NCI-H187 (cell line): Measurements from ENCODE around the gene NME2.
"Not testable (repeated sequence)": the region's sequence is repeated elsewhere in the genome, so short reads cannot be mapped to it uniquely, and the experiment has no call there.

Source experiments
- DNase-seq, 2 experiments: peaks; one replicate each; lab custom pipeline; 2025; lab: John Stamatoyannopoulos, UW

The NME2 gene

GRCh38 chr17:51166198-51166986, at the start of gene NME2:
NME2 (plus strand) TSS chr17:51166411; CDS start chr17:51166831, 420 bp downstream.
- peak; percentile 42 to 72 for DNase-seq

- DNase-seq: peak; percentile 3 to 9
Observed at GRCh38 chr17:51118330-51119195, 47.6 kb upstream of the NME2 start.

DNA sequence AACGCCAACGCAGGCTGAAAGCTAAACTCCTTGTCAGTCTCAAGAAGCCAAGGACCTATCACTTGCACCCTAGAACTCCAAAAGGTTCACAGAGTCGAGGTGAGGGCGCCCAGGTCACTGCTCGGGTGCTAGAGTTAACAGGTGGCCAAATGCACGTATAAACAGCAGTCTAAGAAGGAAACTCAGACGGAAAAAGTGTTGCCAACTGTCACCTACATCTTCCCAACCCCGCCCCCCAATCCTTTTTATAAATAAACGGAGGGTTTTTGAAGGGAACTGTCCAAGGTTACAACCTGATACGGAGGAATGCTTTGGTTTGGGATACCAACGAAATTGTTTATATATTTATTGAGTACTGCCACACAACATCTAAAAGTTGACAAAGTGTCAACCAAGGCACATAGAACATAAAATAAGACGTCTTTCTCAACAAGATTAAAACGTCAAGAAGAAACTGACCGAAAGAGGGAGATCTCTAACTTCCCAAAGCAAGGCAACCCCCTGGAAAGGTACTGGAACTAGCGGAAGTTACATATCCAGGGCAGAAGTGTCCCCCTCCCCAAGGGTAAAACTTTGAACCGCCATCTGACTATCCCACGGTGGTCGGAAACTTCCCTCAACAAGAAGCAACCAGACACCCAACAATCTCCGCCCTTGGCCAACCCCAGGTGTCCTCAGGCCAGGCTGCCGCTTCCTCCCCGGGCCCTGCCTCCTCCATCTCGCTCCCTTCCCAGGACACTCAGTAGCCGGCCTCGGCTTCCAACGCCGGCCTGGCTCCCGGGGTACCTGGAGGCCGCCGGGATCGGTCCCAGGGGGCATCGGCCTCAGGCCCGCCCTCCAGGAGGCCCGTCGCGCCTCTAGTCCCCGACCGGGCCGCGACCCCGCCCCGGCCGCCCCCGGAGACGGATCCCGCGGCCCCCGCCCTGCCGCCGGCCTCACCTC, 46.5 kb upstream of the NME2 start:
- DNase-seq: peak in 1 of 2 experiments; percentile 6

DNA sequence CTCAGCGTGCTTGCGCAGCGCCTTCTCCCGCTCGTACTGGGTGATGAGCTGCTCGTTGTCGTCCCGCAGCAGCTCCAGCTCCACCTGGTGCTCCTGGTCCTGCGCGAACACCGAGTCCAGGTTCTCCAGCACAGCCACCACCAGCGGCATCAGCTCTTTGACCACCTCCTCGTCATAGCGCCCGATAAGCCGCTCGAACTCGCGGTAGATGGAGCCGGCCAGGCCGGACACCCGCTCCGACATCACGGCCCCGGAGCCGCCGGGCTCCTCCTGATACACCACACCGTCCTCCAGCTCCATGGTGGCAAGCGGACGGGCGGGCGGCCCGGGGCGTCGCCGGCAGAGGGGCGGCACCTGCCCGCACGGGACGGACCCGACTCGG, 45.9 kb upstream of the NME2 start:
- DNase-seq: peak in 1 of 2 experiments; percentile 34

- peak; percentile 86 to 87 for DNase-seq
Observed at GRCh38 chr17:51120739-51121619, 45.2 kb upstream of the NME2 start, which contains the start of gene SPAG9. SPAG9 (minus strand) TSS chr17:51120868; CDS start chr17:51120656, 212 bp downstream.

DNA sequence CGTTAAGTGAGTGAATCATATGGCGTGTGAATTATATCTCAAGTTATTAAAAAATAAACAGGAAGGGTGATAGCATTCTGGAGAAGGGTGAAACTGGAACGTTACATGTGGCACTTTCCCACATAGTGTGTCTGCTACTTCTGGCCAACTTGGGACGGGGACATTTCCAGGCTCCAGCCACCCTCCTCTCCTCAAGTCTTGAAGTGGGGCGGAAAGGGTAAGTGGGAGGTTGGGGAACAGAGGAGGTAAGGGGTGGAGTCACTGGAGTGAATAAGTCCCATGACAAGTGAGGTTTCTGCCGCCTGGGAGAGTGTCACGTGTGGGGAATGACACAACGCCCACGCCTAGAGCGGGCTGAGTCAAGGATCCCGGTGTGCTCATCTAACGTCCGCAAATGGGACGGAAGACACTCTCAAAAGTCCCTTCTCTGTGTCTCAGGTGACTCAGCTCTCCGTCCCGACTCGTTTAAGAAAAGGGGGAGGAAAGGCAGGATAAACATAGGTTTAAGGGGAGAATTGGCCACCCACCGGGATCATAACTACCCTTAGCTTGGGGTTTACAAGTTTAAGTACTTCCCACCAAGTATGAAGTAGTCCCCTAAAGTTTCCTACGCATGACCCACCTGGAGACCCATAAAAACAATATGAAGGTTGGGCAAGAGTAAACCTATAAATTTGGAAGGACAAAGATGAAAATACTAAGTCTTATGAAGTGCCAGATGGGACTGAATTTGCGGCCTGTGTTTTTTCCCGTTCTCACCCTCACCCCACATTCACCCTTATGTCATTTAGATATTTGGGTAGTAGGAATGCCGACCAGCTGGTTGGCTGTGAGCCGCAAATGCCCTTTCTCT, 44.4 kb upstream of the NME2 start:
- DNase-seq: peak; percentile 6 to 21

DNA sequence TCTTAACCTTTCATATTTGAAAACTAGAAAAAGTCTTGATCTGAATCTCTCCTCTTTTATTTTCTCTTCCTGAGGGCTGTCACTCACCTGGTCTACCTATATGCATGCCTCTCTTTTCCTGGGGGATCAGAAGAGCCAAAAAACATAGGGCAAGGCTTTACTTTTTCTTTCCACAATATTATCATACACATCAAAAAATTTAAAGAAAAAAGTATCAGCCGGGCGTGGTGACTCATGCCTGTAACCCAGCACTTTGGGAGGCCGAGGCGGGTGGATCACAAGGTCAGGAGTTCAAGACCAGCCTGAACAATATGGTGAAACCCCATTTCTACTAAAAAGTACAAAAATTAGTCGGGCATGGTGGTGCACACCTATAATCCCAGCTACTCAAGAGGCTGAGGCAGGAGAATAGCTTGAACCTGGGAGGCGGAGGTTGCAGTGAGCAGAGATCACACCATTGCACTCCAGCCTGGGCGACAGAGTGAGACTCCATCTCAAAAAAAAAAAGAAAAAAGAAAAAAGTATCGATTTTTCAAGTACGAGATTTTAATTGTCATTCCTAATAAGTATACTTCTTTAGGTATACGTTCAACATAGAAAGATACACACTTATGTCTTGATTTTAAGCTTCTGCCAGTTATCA, 43.6 kb upstream of the NME2 start:
- not testable (repeated sequence) for DNase-seq

DNA sequence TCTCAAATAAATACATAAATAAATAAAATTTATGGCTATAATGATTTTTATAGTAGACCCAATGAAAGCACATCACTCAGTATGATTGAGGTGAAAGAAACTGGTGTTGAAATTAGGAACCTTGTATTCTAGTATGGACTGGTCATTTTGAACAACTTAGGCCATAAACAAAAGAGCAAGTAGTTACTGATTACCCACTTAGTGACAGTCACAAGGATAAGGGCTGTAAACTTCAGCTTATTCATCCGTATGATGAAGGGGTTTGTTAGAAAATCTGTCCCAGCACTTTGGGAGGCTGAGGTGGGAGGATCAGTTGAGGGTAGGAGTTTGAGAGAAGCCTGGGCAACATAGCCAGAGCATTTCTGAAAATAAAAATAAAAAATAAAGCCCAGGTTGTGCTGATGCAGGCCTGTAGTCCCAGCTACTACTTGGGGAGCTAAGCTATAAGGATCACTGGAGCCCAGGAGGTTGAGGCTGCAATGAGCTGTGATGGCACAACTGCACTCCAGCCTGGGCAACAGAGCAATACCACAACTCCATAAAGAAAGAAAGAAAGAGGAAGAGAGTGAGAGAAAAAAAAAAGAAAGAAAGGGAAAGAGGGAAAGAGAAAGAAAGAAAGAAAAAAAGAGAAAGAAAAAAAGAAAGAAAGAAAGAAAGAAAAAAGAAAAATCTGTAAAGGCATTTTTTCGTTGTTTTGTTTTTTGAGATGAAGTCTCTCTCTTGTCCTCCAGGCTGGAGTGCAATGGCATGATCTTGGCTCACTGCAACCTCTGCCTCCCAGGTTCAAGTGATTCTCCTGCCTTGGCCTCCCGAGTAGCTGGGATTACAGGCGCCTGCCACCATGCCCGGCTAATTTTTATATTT, 41.3 kb upstream of the NME2 start:
- no peak for DNase-seq

GRCh38 chr17:51128076-51128475, 38.1 kb upstream of the NME2 start:
- no peak for DNase-seq

GRCh38 chr17:51132964-51133319, 33.3 kb upstream of the NME2 start:
- no peak for DNase-seq

DNA sequence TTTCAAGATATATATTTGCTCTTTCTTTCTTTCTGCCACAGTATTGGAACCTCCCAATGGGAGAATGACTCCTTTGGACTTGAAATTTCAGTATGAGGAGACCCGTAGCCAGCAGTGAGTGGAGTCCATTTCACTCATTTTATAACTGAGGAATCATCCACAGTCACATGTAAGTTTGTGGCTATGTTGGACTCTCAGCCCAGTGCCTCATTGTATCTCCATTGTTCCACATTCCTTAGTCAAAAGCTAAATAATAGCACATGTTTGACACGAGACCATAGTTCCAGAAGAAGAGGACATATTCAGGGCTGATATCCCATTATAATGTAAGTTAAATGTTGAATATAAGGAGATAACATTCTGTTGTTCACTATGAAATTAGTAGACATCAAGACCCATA, 32.8 kb upstream of the NME2 start:
- no peak for DNase-seq

DNA sequence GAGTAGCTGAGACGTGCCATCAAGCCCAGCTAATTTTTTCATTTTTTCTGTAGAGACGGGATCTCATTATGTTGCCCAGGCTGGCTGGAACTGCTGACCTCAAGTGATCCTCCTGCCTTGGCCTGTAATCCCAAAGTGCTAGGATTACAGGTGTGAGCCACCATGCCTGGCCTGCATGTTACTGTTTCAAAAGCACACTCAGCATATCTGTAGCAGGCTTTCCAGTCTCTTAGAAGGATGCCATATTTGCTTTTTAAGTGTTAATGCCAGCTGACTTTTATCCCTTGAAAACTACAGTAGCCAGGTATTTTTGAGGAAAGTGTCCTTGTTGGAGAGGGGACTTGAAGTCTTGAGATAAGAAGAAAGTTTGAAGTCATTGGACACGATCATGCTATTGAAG, 30.3 kb upstream of the NME2 start:
- no peak for DNase-seq

DNA sequence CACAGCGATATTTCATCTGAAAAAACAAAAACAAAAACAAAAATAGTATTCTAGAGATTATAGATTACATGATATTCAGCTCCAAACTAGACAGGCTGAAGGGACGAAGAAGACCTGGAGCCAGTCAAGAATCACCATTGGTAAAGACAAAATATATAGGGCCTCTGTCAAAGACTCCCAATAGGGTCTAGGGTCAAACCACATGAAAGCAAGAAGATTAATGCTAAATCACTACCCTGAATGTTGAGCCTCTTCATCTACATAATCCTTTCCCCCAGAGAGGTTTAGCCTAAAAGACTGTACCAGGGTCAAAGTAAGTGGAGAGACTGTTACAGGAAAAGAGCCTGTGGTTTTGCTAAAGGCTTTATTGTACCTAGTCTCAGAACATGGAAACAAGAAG, 23.6 kb upstream of the NME2 start:
- DNase-seq: no peak

GRCh38 chr17:51144266-51145022, 21.8 kb upstream of the NME2 start:
- no peak for DNase-seq

GRCh38 chr17:51147650-51148049, 18.6 kb upstream of the NME2 start:
- DNase-seq: no peak

- no peak for DNase-seq
Observed at GRCh38 chr17:51149163-51149562, 17.0 kb upstream of the NME2 start.

DNA sequence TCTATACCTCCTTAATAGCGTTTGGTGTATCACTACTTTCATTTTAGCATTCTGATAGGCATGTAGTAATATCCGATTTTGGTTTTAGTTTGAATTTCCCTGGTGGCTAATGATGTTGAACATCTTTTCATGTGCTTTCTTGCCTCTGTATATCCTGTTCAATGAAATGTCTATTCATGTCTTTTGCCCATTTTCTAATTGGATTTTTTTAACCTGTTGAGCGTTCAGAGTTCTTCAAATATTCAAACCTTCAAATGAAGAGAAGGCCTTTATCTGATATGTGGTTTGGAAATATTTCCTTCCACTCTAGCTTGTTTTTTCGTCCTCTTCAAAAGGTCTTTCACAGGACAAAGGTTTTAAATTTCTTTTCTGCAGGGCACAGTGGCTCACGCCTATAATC, 15.3 kb upstream of the NME2 start:
- no peak for DNase-seq

- no peak for DNase-seq
Observed at GRCh38 chr17:51152766-51153209, 13.4 kb upstream of the NME2 start.
